ENCODE data around the gene SLC44A1. TPM values are rescaled to one million over a fixed set of nuclear protein-coding genes. Genes with fewer than 3 reads are reported as not detected.

SLC44A1 gene
- total and polyA plus RNA-seq, 2 of the 13 experiments (the other 11 are each of a cell fraction or from before 2014, with no cell fraction given): 21.4 to 40.8 TPM

- TF ChIP-seq GMEB2 (CRISPR knock-in tag; IDR thresholded peaks at IDR 0.05; ENCODE audit: low read depth): no peak
- no peak for TF ChIP-seq SNAPC2 (CRISPR knock-in tag; IDR thresholded peaks at IDR 0.05)
- no peak for TF ChIP-seq ZNF260 (CRISPR knock-in tag; IDR thresholded peaks at IDR 0.05; ENCODE audit: borderline replicate concordance, low read depth)
- TF ChIP-seq, protein P1, sequence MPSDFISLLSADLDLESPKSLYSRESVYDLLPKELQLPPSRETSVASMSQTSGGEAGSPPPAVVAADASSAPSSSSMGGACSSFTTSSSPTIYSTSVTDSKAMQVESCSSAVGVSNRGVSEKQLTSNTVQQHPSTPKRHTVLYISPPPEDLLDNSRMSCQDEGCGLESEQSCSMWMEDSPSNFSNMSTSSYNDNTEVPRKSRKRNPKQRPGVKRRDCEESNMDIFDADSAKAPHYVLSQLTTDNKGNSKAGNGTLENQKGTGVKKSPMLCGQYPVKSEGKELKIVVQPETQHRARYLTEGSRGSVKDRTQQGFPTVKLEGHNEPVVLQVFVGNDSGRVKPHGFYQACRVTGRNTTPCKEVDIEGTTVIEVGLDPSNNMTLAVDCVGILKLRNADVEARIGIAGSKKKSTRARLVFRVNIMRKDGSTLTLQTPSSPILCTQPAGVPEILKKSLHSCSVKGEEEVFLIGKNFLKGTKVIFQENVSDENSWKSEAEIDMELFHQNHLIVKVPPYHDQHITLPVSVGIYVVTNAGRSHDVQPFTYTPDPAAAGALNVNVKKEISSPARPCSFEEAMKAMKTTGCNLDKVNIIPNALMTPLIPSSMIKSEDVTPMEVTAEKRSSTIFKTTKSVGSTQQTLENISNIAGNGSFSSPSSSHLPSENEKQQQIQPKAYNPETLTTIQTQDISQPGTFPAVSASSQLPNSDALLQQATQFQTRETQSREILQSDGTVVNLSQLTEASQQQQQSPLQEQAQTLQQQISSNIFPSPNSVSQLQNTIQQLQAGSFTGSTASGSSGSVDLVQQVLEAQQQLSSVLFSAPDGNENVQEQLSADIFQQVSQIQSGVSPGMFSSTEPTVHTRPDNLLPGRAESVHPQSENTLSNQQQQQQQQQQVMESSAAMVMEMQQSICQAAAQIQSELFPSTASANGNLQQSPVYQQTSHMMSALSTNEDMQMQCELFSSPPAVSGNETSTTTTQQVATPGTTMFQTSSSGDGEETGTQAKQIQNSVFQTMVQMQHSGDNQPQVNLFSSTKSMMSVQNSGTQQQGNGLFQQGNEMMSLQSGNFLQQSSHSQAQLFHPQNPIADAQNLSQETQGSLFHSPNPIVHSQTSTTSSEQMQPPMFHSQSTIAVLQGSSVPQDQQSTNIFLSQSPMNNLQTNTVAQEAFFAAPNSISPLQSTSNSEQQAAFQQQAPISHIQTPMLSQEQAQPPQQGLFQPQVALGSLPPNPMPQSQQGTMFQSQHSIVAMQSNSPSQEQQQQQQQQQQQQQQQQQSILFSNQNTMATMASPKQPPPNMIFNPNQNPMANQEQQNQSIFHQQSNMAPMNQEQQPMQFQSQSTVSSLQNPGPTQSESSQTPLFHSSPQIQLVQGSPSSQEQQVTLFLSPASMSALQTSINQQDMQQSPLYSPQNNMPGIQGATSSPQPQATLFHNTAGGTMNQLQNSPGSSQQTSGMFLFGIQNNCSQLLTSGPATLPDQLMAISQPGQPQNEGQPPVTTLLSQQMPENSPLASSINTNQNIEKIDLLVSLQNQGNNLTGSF (CRISPR knock-in tag; IDR thresholded peaks at IDR 0.05): no peak
- TF ChIP-seq ZNF343 (CRISPR knock-in tag; IDR thresholded peaks at IDR 0.05): no peak
- no peak for TF ChIP-seq ZNF207 (IDR thresholded peaks at IDR 0.05; ENCODE audit: borderline replicate concordance)
- 0 out of 2 replicates have a peak, but pooled peaks have one; percentile 45 for TF ChIP-seq ERF (CRISPR knock-in tag; IDR thresholded peaks at IDR 0.05)
- TF ChIP-seq TBX2 (CRISPR knock-in tag; IDR thresholded peaks at IDR 0.05; ENCODE audit: borderline replicate concordance): peak; percentile 40; the same call in 1 of the 2 replicates
- TF ChIP-seq, protein P2, sequence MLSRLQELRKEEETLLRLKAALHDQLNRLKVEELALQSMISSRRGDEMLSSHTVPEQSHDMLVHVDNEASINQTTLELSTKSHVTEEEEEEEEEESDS (CRISPR knock-in tag; IDR thresholded peaks at IDR 0.05; ENCODE audit: borderline replicate concordance): no peak
- TF ChIP-seq ADNP (CRISPR knock-in tag; IDR thresholded peaks at IDR 0.05): no peak
- 0 out of 2 replicates have a peak, but pooled peaks have one; percentile 20 for TF ChIP-seq HOXA3 (CRISPR knock-in tag; IDR thresholded peaks at IDR 0.05)
- TF ChIP-seq ZNF296 (CRISPR knock-in tag; conservative IDR thresholded peaks at IDR 0.05): no peak
- no peak for TF ChIP-seq PREB (CRISPR knock-in tag; IDR thresholded peaks at IDR 0.05)
- TF ChIP-seq, protein P3, sequence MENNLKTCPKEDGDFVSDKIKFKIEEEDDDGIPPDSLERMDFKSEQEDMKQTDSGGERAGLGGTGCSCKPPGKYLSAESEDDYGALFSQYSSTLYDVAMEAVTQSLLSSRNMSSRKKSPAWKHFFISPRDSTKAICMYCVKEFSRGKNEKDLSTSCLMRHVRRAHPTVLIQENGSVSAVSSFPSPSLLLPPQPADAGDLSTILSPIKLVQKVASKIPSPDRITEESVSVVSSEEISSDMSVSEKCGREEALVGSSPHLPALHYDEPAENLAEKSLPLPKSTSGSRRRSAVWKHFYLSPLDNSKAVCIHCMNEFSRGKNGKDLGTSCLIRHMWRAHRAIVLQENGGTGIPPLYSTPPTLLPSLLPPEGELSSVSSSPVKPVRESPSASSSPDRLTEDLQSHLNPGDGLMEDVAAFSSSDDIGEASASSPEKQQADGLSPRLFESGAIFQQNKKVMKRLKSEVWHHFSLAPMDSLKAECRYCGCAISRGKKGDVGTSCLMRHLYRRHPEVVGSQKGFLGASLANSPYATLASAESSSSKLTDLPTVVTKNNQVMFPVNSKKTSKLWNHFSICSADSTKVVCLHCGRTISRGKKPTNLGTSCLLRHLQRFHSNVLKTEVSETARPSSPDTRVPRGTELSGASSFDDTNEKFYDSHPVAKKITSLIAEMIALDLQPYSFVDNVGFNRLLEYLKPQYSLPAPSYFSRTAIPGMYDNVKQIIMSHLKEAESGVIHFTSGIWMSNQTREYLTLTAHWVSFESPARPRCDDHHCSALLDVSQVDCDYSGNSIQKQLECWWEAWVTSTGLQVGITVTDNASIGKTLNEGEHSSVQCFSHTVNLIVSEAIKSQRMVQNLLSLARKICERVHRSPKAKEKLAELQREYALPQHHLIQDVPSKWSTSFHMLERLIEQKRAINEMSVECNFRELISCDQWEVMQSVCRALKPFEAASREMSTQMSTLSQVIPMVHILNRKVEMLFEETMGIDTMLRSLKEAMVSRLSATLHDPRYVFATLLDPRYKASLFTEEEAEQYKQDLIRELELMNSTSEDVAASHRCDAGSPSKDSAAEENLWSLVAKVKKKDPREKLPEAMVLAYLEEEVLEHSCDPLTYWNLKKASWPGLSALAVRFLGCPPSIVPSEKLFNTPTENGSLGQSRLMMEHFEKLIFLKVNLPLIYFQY (CRISPR knock-in tag; IDR thresholded peaks at IDR 0.05; ENCODE audit: borderline replicate concordance): no peak
These were observed 74.3 kb downstream of the SLC44A1 start (continued) for GRCh38 chr9:105318729-105319191.
